ENCODE measurements around the gene XXYLT1.

The XXYLT1 gene

DNA sequence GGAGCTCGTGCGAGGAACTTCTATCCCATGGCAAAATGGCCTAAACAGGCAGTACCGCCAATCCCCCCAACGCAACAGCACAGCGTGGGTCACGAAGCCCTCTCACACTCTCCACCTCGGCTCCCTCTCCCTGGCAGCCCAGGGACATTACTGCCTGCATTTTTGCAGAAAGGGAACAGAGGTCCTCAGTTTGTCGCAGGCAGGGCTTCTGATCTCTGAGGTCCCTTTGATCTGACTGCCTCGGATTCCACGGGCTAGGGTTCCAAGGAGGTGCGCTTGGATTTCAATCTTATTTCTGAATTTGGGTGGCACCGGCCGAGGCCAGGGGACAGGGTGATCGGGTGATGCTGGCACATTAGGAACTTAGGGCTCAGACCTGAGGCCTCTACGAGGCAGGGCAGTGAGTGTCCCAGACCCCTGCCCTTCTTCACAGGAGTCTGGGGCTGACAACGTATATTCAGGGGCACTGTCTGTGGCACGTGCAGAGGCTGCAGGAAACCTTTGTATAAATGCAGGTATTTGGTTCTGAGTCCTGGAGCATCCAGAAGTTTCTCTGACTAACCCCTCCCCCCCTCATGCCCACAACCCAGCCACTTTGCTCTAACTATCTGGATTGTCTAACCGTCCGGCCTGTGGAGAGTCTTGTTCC, 197.9 kb downstream of the XXYLT1 start:
- DNase-seq = no peak

DNA sequence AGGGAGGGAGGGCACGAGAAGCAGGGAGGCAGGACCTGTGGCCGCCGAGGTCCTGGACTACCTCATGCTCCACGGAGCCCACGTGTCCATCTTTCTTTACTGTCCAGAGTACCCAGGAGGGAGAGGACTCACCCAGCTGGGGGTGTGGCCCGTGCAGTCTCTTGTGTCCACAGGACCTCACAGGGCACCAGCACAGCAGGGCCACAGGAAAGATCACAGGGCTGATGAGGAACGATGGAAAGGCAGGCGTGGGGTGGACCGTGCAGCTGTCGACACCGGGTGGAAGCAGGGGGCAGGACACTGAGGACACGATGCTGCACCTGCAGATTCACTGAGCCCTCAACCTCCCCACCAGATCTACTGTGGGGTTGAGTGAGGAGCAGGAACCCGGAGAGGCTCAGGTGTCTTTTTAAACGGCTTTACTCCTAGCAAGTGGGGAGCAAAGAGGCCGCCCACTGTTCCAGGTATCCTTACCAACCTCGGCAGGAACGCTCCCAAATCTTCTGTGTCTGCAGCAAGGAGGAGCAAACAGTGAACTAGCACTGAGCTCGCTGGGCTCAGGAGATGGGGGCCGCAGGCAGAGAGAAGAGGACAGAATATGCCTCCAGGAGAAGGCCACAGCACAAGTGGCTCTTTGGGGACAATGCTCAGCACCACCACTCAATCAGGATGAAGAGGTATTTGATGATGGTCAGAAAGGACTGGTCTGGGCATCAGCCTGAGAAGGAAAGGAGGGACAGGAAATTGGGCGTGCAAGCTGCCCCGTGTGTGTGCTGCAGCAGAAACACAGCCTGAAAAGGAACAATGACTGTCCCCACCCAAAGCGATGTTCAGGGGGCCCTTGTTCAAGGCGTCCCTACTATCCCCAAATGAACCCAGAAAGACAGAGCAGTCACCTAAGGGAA, 198.8 kb downstream of the XXYLT1 start:
- no peak for DNase-seq

DNA sequence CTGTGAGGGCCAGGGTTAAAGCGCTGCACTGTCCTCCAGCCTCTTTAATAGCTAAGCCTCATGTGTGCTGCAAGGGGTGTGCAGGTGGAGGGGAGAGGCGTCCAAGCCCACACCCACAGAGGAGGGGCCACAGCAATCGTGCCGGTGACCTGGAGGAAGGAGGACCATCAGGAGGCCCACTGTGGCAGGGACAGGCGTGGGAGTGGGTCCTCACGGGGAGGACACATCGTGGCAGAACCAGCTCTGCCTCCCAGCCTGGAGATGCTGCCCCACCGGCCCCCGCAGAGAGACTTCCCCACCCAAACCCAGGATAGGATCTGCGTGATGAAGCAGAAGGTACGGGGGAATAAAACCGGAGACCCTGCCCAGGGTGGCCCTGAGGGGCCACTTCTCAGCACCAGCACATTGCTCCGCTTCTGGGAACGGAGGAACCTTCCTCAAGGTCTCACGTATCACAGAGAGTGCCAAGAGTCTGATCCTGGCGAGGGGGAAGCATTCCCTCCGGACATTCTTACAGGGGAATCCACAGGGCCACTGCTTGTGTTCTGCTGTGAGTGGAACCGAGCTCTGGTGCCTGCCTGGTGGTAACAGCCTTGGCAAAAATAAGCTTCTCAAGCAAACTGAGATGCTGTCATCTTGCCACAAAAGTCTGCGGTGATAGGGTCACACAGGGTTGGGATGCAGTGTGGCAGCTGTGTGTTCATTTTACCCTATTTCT, 199.8 kb downstream of the XXYLT1 start:
- DNase-seq = no peak

DNA sequence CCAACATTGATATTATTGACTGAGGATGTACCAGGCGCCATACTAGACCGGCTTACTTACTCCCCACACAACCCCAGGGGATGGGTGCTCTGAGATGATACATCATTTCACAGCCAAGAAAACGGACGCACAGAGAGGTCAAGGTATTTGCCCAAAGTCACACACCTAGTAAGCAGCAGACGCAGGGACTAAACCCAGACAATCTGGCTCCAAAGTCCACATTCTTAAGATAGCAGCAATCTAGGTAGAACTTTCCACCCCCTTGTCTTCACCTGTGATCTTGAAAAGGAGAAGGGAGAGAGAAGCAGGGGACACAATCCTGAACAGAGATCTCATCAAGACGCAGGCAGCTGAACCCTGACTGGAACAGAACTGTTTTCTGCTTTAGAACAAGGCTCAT, 200.6 kb downstream of the XXYLT1 start:
- no peak for DNase-seq

DNA sequence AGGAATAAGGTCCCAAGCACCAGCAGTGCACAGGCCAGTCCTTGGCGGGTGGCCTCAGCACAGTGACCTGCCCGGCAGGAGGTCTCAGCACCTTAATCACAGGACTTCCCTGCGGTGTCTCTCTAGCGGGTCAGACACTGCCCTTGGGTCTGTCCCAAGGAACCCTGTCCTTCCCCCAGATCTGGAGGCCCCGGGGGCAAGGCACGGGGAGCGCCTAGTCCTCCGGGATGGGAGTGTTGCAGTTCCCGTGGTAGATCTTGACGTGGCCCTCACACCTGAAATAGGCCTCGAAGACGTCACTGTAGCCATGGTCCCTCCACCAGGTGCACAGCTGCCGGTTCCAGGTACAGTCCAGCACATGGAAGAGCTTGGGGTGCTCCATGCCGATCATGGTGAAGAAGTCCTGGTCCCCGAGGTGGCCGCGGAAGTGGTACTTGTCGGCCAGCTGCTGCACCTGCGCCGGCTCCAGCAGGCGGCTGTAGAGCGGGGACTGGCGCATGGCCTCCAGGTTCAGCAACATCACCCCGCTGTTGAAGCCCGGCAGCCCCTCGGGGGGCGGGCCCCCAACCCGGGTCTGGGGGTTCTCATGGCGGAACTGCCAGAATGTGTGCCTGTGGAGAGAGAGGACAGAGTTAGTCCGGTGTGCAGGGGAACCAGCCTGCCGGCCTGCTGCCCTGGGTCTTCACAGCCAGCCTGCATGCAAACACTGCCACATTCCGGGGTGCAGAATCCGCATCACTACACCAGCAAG, 201.3 kb downstream of the XXYLT1 start:
- no peak for DNase-seq

DNA sequence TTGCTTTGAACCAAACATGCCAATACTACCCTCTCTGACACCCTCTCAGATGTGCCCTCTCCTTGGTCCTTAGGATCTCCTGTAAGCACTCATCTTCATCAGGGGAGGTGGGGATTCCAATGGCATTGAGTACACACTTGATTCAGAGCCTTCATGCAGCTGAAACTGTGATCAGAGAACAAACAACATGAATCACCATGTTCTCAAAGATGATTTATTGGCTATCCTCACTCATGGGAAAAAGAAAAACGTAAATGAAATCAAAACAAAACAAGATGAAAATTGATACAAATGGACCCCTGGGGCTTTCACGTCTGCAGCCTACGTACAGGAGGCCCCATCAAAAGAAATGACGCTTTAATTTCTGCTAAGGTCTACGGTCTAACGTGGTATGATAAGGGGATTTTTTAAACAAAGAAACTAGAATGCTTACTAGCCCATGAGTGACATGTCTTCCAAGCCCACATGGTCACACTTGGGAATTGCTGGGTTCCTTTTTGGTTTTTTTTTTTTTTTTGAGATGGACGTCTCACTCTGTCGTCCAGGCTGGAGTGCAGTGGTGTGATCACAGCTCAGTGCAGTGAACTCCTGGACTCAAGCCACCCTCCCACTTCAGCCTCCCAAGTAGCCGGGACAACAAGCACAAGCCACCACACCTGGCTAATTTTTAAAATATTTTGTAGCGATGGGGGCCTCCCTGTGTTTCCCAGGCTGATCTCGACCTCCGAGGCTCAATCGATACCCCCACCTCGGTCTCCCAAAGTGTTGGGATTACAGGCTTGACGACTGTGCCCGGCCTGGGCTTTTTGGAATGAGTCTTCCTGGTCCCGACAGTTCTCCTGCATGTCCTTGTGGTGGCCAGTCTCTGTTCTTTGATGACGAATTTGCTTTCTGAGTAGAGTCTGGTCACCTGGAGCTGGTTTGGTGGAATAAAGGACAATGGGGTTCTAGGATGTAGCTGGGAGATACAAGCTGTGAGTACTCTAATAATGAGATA, 202.6 kb downstream of the XXYLT1 start:
- no peak for DNase-seq

DNA sequence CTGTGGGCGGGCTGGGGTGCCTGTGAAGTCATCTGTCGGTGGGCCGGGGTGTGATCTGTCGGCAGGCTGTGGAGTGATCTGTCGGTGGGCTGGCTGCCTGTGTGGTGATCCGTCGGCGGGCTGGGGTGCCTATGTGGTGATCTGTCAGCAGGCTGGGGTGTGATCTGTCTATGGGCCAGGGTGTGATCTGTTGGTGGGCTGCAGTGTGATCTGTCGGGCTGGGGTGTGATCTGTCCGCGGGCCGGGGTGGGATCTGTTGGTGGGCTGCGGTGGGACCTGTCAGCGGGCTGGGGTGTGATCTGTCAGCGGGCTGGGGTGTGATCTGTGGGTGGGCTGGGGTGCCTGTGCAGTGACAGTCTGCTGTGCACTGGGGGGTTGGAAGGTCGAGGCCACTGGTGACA, 204.5 kb downstream of the XXYLT1 start:
- DNase-seq = no peak

DNA sequence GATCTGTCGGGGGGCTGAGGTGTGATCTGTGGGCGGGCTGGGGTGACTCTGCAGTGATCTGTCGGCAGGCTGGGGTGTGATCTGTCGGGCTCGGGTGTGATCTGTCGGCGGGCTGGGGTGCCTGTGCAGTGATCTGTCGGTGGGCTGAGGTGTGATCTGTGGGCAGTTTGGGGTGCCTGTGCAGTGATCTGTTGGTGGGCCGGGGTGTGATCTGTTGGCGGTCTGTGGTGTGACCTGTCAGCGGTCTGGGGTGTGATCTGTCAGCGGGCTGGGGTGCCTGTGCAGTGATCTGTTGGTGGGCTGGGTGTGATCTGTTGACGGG, 205.1 kb downstream of the XXYLT1 start:
- no peak for DNase-seq

DNA sequence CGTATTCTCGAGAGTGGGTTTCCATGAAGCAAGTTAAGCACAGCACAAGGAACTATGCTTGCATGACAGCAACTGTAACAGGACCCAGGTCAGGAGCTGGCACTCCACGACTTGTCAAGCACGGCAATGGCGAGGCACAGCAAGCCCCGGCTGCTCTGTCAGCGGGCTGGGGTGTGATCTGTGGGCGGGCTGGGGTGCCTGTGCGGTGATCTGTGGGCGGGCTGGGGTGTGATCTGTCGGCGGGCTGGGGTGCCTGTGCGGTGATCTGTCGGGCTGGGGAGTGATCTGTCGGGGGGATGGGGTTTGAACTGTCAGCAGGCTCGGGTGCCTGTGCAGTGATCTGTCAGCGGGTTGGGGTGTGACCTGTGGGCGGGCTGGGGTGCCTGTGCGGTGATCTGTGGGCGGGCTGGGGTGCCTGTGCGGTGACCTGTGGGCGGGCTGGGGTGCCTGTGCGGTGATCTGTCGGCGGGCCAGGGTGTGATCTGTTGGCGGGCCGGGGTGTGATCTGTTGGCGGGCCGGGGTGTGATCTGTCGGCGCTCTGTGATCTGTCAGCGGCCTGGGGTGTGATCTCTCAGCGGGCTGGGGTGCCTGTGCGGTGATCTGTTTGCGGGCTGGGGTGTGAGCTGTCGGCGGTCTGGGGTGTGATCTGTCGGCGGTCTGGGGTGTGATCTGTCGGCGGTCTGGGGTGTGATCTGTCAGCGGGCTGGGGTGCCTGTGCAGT, 205.7 kb downstream of the XXYLT1 start:
- no peak for DNase-seq

DNA sequence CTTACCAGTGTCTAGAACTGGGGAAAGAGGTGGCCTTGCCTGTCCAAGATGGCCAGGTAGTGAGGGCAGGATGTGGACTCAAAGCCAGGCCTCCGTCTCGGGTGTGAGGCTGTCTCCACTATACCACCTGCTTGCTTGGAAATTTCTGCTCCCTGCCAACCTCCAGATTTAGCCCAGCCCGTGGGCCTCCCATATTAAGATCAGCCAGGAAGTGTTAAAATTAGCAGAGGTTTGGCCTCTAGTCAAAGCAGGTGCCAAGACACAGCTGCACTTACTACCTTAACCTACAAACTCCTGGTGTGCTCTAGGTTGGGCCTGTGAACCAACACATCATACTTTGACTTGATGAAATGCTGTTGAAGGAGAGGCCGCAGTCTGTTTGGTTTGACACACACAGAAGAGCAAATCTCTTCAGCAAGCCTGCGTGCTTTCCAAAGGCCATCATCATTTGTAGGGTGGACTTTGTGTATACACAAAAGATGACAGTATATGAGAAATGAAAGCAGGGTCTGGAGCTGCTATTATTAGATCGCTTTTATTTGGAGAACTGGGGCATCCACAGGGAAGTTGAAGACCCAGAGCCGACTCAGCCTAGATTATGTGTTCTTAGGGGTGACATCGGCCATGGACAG, 206.5 kb downstream of the XXYLT1 start:
- DNase-seq = no peak

DNA sequence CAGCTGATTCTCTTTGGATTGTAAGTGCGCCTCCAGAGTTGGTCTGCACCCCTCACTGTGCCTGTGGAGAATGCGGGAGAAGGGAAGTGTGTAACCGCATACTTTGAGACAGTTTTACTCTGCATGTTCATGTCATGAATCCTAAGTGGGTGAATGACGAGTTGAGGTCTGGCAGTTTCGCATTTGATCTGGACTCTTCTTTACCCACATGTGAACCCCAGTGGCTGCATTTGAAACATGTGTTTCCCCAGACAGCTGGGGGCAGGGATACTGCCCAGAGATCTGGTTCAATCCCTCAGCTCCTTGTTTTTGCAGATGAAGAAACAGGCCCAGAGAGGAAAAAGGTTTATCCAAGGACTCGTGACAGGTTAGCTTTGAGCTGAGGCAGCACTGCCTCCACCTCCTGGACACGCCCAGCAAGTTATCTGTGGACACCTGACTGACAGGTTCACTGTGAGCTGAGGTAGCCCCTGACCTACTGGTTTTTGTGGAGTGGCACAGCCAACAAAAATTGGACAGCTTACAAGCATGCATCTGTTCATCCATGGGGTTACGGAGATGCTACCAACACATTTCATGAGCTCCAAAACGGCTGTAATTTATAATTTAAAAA, 207.3 kb downstream of the XXYLT1 start:
- DNase-seq = no peak

DNA sequence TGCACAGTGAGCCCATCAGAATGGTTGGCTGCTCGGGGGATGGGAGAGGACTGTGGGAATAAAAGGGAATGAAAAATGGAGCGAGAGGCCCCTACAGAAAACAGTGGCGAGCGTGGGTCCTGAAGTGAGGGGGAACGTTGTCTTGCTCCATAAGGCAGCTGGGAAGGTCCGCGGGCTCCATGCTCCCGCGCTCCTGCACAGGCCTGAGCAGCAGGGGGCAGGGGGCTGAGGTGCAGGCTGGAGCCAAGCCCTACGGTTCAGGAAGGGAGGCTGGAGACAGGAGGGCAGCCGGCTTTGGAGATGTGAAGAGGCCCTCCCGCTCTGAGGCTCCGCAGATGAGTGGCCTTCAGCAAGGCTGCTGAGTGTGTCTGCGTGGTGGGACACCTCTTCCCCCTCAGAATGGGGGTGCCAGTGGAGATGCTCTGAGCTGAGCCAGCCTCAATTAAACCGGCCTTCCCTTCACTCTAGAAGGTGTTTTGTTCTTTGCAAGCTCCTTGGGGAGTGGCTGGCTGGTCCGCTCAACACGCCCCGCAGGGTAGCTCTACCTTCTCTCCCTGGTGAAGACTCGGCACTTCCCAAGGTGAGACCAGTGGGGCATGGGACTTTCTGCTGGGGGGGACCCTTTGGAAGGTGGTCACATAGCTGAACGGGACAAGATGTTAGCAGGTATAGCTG, 208.0 kb downstream of the XXYLT1 start:
- no peak for DNase-seq

DNA sequence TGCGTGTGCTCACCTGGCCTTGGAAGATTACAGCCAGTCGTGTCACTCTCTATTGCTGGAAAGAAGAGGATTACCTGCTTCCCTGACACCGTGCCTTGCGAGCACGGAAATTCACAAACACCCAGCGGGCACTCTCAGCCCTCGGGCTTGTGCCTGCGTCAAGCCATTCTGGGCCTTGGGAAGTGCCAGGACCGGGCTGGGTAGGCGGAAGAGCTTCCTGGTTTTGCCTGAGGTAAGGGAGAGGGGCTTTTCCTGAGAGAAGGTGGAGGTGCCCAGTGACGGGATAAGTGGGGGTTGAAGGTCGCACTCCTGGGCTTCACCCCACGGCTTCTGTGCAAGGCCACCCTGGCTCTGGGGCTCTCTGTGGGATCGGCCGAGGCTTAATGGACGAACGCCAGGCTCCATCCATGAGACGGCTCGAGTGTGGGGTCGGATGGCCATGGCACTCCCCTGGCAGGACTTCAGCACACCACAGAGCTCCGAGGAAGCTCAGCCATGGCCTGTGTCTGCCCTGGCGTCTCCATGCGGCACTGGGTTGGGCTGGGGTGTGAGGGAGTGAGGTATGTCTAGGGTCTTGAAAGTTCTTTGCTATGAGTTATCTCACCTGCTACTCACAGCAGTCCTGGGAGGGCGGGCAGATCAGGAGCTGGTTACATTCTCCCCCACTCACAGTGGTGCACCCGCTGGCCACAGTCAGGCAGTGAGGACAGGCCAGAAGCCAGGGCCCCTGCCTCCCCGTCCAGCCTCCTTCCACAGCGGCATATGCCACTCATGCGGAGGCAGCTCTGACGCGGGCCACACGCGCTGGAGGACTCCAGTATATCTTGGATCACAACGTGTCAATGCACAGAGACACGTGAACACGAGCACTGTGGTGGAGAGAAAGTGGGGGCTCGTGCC, 209.0 kb downstream of the XXYLT1 start:
- no peak for DNase-seq

DNA sequence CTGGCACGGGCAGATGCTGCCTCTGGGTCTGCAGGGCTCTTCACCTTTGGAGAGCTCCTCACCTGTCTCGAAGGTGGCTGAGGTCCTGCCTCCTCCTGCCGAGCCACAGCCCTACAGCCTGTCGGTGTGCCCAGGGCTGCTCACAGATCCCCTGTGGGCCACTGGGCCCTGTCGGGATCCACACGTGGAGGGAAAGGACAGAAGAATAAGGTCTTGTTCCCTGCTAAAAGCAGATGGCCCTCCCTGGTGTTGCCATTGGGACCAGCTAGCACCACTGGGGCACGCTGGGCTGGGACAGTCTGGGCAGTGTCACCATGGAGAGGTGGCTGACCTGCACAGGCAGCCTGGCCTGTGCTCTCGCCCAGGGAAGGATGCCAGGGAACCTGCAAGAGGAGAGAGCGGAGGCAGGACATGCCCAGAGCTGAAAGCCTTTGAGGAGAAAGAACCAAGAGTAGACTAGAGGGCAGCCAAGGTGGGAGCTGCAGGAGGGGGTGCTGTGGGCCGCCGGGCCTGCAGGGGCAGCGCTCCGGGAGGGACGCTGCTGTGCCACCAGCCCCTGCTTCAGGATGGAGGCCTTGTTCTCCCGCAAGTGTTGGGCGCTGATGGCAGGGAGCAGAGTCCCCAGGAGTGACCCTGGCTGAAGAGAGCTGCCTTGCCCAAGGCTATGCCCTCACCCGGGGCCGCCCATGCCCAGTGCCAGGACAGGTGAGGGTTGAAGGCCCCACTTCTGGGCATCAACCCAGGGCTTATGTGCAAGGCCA, 210.2 kb downstream of the XXYLT1 start:
- DNase-seq = no peak

DNA sequence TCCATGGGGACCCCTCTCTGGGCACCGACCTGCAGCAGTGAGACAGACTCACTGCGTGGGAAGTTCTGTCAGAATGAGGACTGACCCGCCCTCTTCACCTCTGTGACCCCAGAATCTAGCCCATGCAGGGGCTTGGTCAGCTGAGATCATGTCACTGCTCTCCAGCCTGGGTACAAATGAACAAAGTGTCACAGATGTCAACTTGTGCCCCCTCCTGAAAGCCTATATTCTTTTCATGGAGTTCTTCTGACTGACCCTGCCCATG, 210.8 kb downstream of the XXYLT1 start:
- DNase-seq = no peak

DNA sequence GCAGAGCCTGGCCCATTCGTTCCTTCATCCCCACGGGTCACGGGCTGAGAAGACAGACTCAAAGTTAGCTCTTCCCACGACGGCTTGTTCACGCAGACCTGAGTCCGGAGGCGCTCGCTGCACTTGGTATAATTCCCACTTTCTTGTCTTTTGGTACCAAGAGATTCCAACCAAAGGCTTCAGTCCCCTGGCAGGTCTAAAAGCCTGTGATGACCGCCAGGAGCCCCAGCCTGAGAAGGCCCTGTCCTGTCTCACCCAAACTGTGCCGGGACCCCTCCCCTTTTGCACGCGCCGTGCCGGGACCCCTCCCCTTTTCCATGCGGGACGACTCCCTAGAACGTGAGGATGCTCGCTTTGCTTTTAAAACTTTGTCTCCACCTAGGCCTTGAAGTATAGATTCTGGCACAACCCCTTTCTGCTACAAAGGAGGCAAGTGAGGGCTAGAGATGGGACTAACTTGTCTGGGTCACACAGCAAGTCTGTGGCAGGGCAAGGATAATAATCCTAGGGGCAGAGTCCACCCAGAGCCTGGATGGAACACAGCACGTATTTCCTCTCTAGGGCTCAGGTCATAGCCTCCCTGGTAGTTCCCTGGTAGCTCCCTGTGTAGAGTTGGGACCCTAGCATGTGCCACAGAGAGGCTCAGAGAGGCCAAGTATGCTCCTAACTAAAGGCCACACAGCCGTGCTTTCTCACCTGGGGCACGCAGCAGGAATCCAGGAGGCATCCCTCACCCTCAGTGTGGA, 211.3 kb downstream of the XXYLT1 start:
- no peak for DNase-seq

DNA sequence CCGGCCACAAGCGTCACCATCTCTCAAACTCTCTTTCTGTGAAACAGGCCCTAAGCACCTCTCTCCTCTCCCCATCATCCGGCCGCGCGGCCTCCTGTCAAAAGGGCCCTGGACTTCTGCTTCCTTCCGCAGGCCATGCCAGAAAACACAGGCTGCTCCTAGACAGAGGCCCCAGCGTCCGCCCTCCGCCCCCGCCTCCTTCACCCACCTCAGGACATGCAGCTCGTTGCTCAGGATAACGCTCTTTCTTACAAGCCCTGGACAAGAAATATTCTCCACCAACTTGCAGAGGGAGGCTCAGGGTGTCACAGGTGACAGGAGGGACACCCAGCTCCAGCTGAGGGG, 212.0 kb downstream of the XXYLT1 start:
- no peak for DNase-seq

All from activated naive CD4-positive, alpha-beta T cell treated with anti-CD3 and anti-CD28 coated beads, Interleukin-2, amount 50 U/mL, for 16 hours (primary cell).